ENCODE measurements around the gene RNPC3.

RNPC3 gene

DNA sequence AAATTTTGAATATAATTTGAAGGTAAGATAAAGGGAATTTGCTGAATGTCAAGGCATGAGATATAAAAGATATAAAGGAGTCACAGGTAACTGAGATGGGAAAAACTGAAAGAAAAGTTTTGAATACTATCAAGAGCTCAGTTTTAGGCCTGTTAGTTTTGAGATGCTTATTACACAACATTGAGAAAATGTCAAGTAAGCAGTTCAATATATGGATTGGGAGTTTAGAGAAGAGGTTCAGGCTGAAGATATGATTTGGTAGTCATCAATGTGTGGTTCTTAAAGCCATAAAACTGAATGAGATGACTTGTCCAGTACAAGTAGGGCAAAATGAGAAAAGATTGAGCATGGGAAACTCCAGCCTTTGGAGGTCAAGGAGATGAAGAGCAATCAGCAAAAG is 4.7 kb upstream of the RNPC3 start:
- no peak for DNase-seq (ENCODE audit: low read depth, low spot score)
- in situ Hi-C loops (cut with HindIII; ENCODE audit: low sequenced_read_pairs) = no loop called here
- no peak overlapping the region for H3K4me3 ChIP-seq (ENCODE audit: low read depth, low read length)
- TF ChIP-seq, protein P1, sequence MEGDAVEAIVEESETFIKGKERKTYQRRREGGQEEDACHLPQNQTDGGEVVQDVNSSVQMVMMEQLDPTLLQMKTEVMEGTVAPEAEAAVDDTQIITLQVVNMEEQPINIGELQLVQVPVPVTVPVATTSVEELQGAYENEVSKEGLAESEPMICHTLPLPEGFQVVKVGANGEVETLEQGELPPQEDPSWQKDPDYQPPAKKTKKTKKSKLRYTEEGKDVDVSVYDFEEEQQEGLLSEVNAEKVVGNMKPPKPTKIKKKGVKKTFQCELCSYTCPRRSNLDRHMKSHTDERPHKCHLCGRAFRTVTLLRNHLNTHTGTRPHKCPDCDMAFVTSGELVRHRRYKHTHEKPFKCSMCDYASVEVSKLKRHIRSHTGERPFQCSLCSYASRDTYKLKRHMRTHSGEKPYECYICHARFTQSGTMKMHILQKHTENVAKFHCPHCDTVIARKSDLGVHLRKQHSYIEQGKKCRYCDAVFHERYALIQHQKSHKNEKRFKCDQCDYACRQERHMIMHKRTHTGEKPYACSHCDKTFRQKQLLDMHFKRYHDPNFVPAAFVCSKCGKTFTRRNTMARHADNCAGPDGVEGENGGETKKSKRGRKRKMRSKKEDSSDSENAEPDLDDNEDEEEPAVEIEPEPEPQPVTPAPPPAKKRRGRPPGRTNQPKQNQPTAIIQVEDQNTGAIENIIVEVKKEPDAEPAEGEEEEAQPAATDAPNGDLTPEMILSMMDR (IDR thresholded peaks at IDR 0.05; ENCODE audit: low read depth, low read length) = no peak

DNA sequence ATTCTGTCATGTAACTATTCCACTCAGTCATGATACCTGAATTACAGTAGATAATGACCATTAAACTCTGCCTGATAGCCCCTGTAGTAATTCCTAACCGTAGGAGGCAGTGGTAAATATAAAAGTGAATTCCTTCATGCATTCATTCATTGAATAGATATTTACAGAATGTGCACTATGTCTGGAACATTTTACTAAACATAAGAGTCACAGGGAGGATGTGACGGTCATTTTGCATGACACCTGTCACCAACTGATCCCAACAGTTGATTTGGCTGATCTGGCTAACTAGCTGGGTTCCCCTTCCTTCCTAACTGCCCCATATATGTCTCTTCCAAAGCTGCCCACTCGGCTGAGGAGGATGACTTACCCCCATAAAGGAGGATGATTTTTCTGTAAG is 2.2 kb upstream of the RNPC3 start:
- in situ Hi-C loops (cut with HindIII; ENCODE audit: low sequenced_read_pairs) = no loop called here
- no peak for DNase-seq (ENCODE audit: low read depth, low spot score)

DNA sequence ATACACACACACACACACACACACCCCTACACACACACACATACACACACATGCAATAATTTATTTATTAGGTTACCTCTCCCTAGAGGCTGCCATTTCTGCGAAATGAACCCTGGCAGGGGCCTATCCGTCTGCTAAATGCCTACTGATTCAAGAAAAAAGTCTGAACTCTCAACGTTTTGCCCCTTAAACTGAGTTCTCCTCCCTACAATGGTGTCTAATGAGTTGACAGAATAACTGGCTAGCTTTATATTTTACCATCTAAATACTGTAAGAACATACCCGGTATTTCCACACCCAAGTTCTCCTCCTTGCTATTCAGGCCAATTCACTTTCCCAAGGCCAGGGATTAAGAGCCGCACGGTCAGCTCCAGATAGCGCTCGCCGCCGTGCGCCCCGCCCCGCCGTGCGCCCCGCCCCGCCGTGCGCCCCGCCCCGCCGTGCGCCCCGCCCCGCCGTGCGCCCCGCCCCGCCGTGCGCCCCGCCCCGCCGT is 339 bp upstream of the RNPC3 start:
- H3K4me3 ChIP-seq (ENCODE audit: low read depth, low read length) = peak overlapping the region; percentile 31
- peak; percentile 60 for DNase-seq (ENCODE audit: low read depth, low spot score)
- TF ChIP-seq, protein P1 (IDR thresholded peaks at IDR 0.05; ENCODE audit: low read depth, low read length) = no peak
- in situ Hi-C loops (cut with HindIII; ENCODE audit: low sequenced_read_pairs) = no loop called here

More for the DNA sequence above, 2.2 kb upstream of the RNPC3 start:
- no peak overlapping the region for H3K4me3 ChIP-seq (ENCODE audit: low read depth, low read length)
- TF ChIP-seq, protein P1 (IDR thresholded peaks at IDR 0.05; ENCODE audit: low read depth, low read length) = no peak

DNA sequence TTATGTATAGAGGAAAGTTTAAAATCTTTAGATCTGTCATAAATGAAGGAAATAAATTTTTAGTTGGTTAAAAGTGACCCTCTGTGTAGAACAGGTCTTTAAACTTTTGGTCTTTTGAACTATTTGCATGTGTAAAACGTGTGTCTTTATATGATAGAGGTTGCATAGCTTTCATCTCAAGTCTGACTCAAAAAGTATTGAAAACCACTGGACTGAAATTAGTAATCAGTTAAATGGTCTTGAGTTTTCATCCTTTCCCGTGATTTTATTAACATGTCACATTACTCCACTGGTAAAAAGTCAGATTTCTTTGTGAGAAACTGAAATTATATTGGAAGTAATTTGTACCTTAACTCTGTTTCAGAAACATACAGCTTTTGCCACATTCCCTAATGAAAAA is 1.8 kb downstream of the RNPC3 start:
- H3K4me3 ChIP-seq (ENCODE audit: low read depth, low read length) = no peak overlapping the region
- DNase-seq (ENCODE audit: low read depth, low spot score) = no peak
- TF ChIP-seq, protein P1 (IDR thresholded peaks at IDR 0.05; ENCODE audit: low read depth, low read length) = no peak
- in situ Hi-C loops (cut with HindIII; ENCODE audit: low sequenced_read_pairs) = no loop called here

DNA sequence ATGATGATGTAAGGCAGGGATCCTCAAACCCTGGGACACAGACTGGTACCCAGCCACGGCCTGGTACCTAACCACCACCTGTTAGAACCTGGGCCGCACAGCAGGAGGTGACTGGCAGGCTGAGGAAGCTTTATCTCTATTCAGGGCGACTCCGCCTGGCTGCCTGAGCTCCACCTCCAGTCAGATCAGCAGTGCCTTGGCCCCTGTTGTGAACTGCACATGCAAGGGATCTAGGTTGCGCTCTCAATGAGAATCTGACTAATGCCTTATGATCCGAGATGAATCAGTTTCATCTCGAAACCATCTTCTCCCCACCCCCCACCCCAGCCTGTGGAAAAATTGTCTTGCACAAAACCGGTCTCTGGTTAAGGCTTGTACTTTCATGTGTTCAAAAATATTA is 4.2 kb downstream of the RNPC3 start:
- in situ Hi-C loops (cut with HindIII; ENCODE audit: low sequenced_read_pairs) = no loop called here
- TF ChIP-seq, protein P1 (IDR thresholded peaks at IDR 0.05; ENCODE audit: low read depth, low read length) = no peak
- peak; percentile 6 for DNase-seq (ENCODE audit: low read depth, low spot score)

DNA sequence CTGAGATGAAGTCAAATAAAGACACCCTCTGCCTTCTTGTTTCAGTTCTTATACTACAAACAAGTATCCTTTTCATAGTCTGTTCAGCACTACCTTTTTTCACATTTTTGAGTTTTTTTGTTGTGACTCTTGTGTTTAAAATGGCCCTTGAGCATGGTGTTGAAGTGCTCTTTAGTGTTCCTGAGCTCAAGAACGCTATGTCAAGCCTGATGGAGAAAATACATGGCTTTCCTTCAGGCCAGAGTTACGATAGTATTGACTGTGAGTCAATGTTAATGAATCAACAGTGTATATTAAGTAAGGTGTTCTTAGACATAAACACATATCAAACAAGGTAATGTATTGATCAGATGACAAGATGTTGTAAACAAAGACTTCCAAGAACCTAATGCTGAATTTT is 12.7 kb downstream of the RNPC3 start:
- in situ Hi-C loops (cut with HindIII; ENCODE audit: low sequenced_read_pairs) = no loop called here
- H3K4me3 ChIP-seq (ENCODE audit: low read depth, low read length) = no peak overlapping the region
- TF ChIP-seq, protein P1 (IDR thresholded peaks at IDR 0.05; ENCODE audit: low read depth, low read length) = no peak
- no peak for DNase-seq (ENCODE audit: low read depth, low spot score)

More for the DNA sequence above, 4.2 kb downstream of the RNPC3 start:
- H3K4me3 ChIP-seq (ENCODE audit: low read depth, low read length) = no peak overlapping the region

DNA sequence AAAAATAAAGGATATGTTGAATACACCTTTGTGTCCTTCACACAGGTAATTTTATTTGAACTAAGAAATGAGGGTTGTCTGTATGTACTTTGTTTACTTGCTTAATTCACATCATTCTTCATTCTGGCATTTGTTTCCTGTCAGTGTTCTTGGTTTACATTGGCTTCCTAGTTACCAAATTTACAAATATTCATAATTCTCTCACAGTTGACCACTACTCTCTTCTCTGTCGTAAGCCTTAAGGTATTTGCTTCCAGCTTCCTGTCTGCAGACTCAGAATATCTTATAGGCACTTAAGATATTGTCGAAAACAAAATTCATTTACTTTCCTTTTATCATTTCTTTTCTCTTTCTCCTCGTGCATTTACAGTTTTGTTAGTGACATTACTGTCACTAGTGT is 15.9 kb downstream of the RNPC3 start:
- TF ChIP-seq, protein P1 (IDR thresholded peaks at IDR 0.05; ENCODE audit: low read depth, low read length) = no peak
- no peak for DNase-seq (ENCODE audit: low read depth, low spot score)
- H3K4me3 ChIP-seq (ENCODE audit: low read depth, low read length) = no peak overlapping the region
- in situ Hi-C loops (cut with HindIII; ENCODE audit: low sequenced_read_pairs) = no loop called here
